NCI-H748 (cell line): ENCODE data around the gene PRND.

Experiments used
- DNase-seq: peaks from one replicate; lab custom pipeline; 2025; ENCODE audit not compliant: unreplicated experiment; lab: John Stamatoyannopoulos, UW

PRND gene

GRCh38 chr20:4775322-4776078, 53.8 kb downstream of the PRND start:
- no peak for DNase-seq

GRCh38 chr20:4776079-4776630, 54.4 kb downstream of the PRND start:
- DNase-seq, result no peak
